ENCODE data around the gene RNF214.

GRCh38 chr11:117299351-117300282, 67.1 kb downstream of the RNF214 start:
- TF ChIP-seq CTCF (IDR thresholded peaks at IDR 0.05), result no peak
- TF ChIP-seq POLR2A (IDR thresholded peaks at IDR 0.05), result no peak

All from esophagus squamous epithelium (tissue), 4 donors.